ENCODE results near the gene CSNK1A1. TPM values are rescaled to one million over a fixed set of nuclear protein-coding genes. Genes with fewer than 3 reads are reported as not detected.
A peak's percentile ranks its signal among the peaks of the same experiment; 100 is the strongest.

Gene CSNK1A1
- total RNA-seq, 2 donors from 2014 or later: 222 to 262 TPM

DNA sequence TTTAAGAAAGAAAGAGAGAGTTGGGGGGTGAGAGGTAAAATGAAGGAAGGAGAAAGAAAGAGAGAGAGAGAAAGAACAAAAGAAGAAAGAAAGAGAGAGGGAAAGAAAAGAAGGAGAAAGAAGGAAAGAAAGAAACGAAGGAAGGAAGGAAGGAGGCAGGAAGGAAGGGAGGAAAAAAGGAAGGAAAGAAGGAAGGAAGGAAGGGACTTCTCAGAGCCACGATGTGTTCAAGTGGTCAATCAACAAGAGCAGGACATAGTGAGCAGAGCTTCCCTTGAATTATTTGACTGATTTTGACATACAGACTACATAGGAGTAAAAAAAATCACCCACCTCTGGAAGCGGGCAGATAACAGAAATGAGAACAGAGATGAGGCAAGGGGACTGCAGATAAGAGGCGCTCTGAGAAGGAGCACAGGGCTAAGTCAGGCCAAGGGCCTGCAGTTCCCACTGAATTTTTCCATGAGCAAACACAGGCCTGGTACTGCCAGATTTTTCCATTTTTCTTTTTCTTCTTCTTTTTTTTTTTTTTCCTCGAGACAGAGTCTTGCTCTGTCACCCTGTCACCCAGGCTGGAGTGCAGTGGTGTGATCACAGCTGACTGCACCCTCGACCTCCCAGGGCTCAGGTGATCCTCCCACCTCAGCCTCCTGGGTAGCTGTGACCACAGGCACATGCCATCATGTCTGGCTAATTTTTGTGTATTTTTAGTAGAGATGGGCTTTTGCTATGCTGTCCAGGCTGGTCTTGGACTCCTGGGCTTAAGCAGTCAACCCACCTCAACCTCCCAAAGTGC, 94.4 kb downstream of the CSNK1A1 start:
- ATAC-seq (ENCODE audit: insufficient number of reproducible peaks, low FRiP score, low read depth) (no peak), DNase-seq (ENCODE audit: low spot score) (no peak)
- TF ChIP-seq, protein P1, sequence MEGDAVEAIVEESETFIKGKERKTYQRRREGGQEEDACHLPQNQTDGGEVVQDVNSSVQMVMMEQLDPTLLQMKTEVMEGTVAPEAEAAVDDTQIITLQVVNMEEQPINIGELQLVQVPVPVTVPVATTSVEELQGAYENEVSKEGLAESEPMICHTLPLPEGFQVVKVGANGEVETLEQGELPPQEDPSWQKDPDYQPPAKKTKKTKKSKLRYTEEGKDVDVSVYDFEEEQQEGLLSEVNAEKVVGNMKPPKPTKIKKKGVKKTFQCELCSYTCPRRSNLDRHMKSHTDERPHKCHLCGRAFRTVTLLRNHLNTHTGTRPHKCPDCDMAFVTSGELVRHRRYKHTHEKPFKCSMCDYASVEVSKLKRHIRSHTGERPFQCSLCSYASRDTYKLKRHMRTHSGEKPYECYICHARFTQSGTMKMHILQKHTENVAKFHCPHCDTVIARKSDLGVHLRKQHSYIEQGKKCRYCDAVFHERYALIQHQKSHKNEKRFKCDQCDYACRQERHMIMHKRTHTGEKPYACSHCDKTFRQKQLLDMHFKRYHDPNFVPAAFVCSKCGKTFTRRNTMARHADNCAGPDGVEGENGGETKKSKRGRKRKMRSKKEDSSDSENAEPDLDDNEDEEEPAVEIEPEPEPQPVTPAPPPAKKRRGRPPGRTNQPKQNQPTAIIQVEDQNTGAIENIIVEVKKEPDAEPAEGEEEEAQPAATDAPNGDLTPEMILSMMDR (IDR thresholded peaks at IDR 0.05): no peak
- Histone ChIP-seq H3K36me3 (no peaks in the 10 kb centered on the region), H3K27ac (peak overlapping the region; percentile 89 to 91), H3K9me3 (no peaks in the 10 kb centered on the region), H3K27me3 (replicated peaks; ENCODE audit: insufficient read depth) (no peaks in the 10 kb centered on the region), H3K4me1 (ENCODE audit: control insufficient read depth in 1 of 2, low read depth in 2 of 2) (peaks cover 27 to 45% of the 10 kb centered on the region in 2 donors), H3K4me3 (no peak overlapping the region)

DNA sequence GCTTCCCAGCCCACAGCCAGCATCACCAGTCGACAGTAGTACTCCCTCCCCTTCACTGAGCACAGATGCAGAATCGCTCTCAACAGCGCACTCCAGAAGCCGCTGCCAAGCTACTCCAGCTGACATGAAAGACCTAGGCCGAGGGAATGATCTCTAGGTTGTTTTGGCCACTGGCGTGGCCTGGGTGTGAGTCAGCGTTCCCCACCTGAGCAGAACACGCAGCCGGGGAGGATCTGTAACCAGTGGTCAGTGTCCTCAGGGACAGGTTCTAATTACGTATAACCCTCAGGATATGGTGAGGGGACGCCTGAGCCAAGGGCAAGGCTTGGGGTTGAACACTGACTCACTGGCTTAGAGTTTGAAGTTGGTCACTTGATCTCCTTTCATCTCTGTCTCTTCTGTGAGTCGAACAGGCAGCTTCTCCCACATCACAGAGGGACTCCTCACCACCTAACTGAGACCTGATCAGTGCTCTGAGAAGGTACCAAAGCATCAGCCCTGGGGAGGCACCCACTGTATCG, 95.3 kb downstream of the CSNK1A1 start:
- Histone ChIP-seq H3K36me3 (no peaks in the 10 kb centered on the region), H3K27me3 (replicated peaks; ENCODE audit: insufficient read depth) (no peaks in the 10 kb centered on the region), H3K27ac (peak overlapping the region; percentile 89 to 91), H3K4me1 (ENCODE audit: control insufficient read depth in 1 of 2, low read depth in 2 of 2) (peaks cover 34 to 53% of the 10 kb centered on the region in 2 donors), H3K4me3 (no peak overlapping the region), H3K9me3 (no peaks in the 10 kb centered on the region)
- no peak for DNase-seq (ENCODE audit: low spot score)
- TF ChIP-seq, protein P1 (IDR thresholded peaks at IDR 0.05): no peak
- no peak for ATAC-seq (ENCODE audit: insufficient number of reproducible peaks, low FRiP score, low read depth)

DNA sequence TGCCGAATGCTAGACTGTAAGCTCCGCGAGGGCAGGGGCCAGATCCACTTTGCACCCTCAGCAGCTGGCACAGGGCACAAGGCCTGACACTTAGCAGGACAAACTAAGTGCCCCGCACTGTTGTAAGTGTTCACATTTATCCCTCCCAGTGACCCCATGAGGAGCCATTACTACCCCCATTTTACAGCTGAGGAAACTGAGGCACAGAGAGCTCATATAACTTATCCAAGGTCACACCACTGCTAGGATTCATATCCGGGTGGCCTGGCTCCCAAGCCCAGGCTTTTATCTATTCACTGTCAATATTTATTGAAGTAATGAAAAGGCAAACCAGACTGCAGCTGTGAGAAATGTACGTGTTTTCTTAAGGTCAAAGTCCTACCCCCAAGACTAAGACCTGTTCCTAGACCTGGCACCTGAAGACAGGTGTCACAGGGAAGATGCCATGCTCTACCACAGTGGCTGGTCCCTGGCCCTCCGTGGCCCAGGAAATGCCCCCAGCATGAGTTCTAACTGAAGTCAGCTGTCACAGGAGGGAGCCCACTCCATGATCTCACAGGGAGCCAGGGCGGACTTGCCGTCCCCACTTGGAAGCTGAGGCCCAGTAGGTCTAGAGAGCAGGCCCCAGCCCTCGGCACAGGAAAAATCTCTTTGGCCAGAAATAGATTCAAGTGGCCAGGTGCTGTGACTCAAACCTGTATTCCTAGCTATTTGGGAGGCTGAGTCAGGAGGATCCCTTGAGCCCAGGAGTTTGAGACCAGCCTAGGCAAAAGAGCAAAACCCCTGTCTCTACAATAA, 97.4 kb downstream of the CSNK1A1 start:
- Histone ChIP-seq H3K27me3 (replicated peaks; ENCODE audit: insufficient read depth) (no peaks in the 10 kb centered on the region), H3K4me3 (no peak overlapping the region), H3K27ac (peak overlapping the region; percentile 88 to 93), H3K36me3 (no peaks in the 10 kb centered on the region), H3K9me3 (no peaks in the 10 kb centered on the region), H3K4me1 (ENCODE audit: control insufficient read depth in 1 of 2, low read depth in 2 of 2) (peaks cover 46 to 75% of the 10 kb centered on the region in 2 donors)
- TF ChIP-seq, protein P1 (IDR thresholded peaks at IDR 0.05): no peak
- ATAC-seq (ENCODE audit: insufficient number of reproducible peaks, low FRiP score, low read depth) (no peak), DNase-seq (ENCODE audit: low spot score) (no peak)

DNA sequence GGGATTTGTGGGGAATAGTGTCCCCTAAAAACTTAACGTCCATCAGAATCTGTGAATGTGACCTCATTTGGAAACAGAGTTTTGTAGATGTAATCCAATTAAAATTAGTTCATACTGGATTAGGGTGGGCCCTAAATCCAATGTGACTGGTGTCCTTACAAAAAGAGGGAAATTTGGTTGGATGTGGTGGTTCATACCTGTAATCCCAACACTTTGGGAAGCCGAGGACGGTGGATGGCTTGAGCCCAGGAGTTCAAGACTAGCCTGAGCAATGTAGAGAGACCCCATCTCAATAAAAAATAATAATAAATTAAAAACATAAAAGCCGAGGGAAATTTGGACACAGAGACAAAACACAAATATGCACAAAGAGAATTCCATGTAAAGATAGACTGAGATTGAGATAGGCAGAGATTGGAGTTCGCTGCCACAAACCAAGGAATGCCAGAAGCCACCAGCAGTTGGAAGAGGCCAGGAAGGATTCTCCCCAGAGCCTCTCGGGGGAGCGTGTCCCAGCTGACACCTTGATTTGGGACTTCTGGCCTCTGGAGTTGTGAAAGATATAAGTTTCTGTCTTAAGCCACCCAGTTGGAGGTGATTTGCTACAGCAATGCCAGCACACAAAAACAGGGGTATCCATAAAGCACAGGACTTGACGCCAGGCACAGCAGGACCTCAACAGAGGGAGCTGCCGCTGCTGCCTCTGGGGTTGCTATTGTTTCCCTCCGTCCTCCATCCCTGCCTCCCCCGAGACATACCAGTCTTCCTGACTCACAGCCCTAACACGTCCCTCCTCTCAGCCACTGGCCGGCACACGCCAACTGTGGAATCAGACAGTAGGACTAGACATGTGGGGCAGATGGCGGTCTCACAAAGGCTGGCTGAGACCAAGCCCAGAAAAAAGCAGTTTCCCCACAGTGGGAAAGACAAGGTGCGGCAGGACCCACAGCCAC, 98.3 kb downstream of the CSNK1A1 start:
- Histone ChIP-seq H3K9me3 (no peaks in the 10 kb centered on the region), H3K4me1 (ENCODE audit: control insufficient read depth in 1 of 2, low read depth in 2 of 2) (peaks cover 46 to 82% of the 10 kb centered on the region in 2 donors), H3K27me3 (replicated peaks; ENCODE audit: insufficient read depth) (no peaks in the 10 kb centered on the region), H3K4me3 (peak overlapping the region; percentile 5), H3K36me3 (no peaks in the 10 kb centered on the region), H3K27ac (peak overlapping the region; percentile 88 to 93)
- TF ChIP-seq, protein P1 (IDR thresholded peaks at IDR 0.05): no peak
- DNase-seq (ENCODE audit: low spot score) (peak; percentile 68), ATAC-seq (ENCODE audit: insufficient number of reproducible peaks, low FRiP score, low read depth) (peak; percentile 53)
